CD4-positive, CD25-positive, alpha-beta regulatory T cell (primary cell): ENCODE results near the gene CTBS. TPM values are rescaled to one million over a fixed set of nuclear protein-coding genes. Genes with fewer than 3 reads are reported as not detected.
A peak's percentile ranks its signal among the peaks of the same experiment; 100 is the strongest.

Experiments used
- ATAC-seq, 2 donors: fragments of 150-1000 bp; cut with Tn5 transposase; one replicate each; pipeline ENCODE4 v1.10.0; 2021; ENCODE audit warnings: low read depth in 2 of 2, moderate number of reproducible peaks in 2 of 2, moderate library complexity in 1 of 2
- DNase-seq, 3 donors: peaks; one replicate each; pipeline versions ENCODE4 v3.0.0 to v3.0.0-alpha.2; 2012 to 2022; ENCODE audit warnings: mixed read lengths in 1 of 3
- H3K27ac ChIP-seq: one replicate; pipeline ENCODE4 v1.7.0; 2013; ENCODE audit warnings: mild to moderate bottlenecking, low read length; ENCODE audit not compliant: insufficient read depth, poor library complexity, severe bottlenecking
- H3K27me3 ChIP-seq: one replicate; pipeline ENCODE4 v1.7.0; 2013; ENCODE audit warnings: low read length; ENCODE audit not compliant: control insufficient read depth, insufficient read depth
- H3K36me3 ChIP-seq: one replicate; pipeline ENCODE4 v1.7.0; 2013; ENCODE audit warnings: mild to moderate bottlenecking, low read length, moderate library complexity; ENCODE audit not compliant: control insufficient read depth, insufficient read depth
- H3K4me1 ChIP-seq: 2 replicates; pipeline ENCODE4 v1.7.0; 2013; ENCODE audit warnings: mild to moderate bottlenecking, low read length; ENCODE audit not compliant: insufficient read depth, control insufficient read depth, poor library complexity, severe bottlenecking
- H3K4me3 ChIP-seq: one replicate; pipeline ENCODE4 v1.7.0; 2013; ENCODE audit warnings: low read depth, mild to moderate bottlenecking, low read length, moderate library complexity
- H3K9me3 ChIP-seq, 2 experiments: 1 replicate in 1 of 2; 2 replicates in 1 of 2; pipeline ENCODE4 v1.7.0; 2013; ENCODE audit warnings: low read length in 2 of 2, mild to moderate bottlenecking in 1 of 2, moderate library complexity in 1 of 2; ENCODE audit not compliant: control insufficient read depth in 2 of 2
- H3K27ac Mint-ChIP-seq, 3 donors: one replicate each; pipeline ENCODE4 v1.8.0; 2020 to 2022; ENCODE audit warnings: mild to moderate bottlenecking in 3 of 3, mixed read lengths in 3 of 3, moderate library complexity in 2 of 3
- H3K27me3 Mint-ChIP-seq: one replicate; pipeline ENCODE4 v1.8.0; 2022; ENCODE audit warnings: mild to moderate bottlenecking, mixed read lengths
- H3K36me3 Mint-ChIP-seq: one replicate; pipeline ENCODE4 v1.8.0; 2020; ENCODE audit warnings: mixed read lengths
- H3K4me1 Mint-ChIP-seq, 4 donors: one replicate each; pipeline ENCODE4 v1.8.0; 2020 to 2022; ENCODE audit warnings: mixed read lengths in 4 of 4, mild to moderate bottlenecking in 1 of 4
- H3K4me3 Mint-ChIP-seq, 4 donors: one replicate each; pipeline ENCODE4 v1.8.0; 2020 to 2022; ENCODE audit warnings: mild to moderate bottlenecking in 4 of 4, mixed read lengths in 4 of 4, moderate library complexity in 3 of 4
- H3K9me3 Mint-ChIP-seq, 7 donors: one replicate each; pipeline ENCODE4 v1.8.0; 2020 to 2022; ENCODE audit warnings: mixed read lengths in 7 of 7, mild to moderate bottlenecking in 3 of 7, moderate library complexity in 2 of 7
- polyA plus RNA-seq, 4 donors: library from polyadenylated mRNA; unstranded; fragments of 300-500 nt; fragmentation: Illumina TruSeq; gene quantifications; one replicate each; pipeline ENCODE4 v1.2.3, GENCODE V29; 2021
- total RNA-seq: library from RNA; stranded (reverse); gene quantifications from one replicate; pipeline ENCODE4 v1.2.3, GENCODE V29; 2022

Gene CTBS
- total and polyA plus RNA-seq, 5 donors from 2014 or later = 15.6 to 24.9 (median 22.1) TPM

- Histone ChIP-seq H3K9me3 (no peaks in the 10 kb centered on the region), H3K4me1 (no peaks in the 10 kb centered on the region), H3K27ac (no peak overlapping the region), H3K27me3 (peaks cover 6% of the 10 kb centered on the region), H3K36me3 (no peaks in the 10 kb centered on the region), H3K4me3 (no peak overlapping the region)
- peaks cover 0 to 1% (median 0%) of the 10 kb centered on the region in 7 donors for H3K9me3 Mint-ChIP-seq
- H3K4me1 Mint-ChIP-seq = peaks cover 0 to 2% (median under 1%) of the 10 kb centered on the region in 4 donors
- H3K27me3 Mint-ChIP-seq = peaks cover 16% of the 10 kb centered on the region
- DNase-seq (no peak), ATAC-seq (no peak)
- no peak overlapping the region for H3K27ac Mint-ChIP-seq
- H3K4me3 Mint-ChIP-seq = no peak overlapping the region
- H3K36me3 Mint-ChIP-seq = no peaks in the 10 kb centered on the region
Observed at GRCh38 chr1:84584126-84584525, 9.9 kb upstream of the CTBS start.

GRCh38 chr1:84583648-84584047, 9.4 kb upstream of the CTBS start:
- no peak overlapping the region for H3K4me3 ChIP-seq
- no peak overlapping the region for H3K27ac Mint-ChIP-seq
- DNase-seq = no peak
- H3K36me3 Mint-ChIP-seq = no peaks in the 10 kb centered on the region
- H3K4me1 ChIP-seq = no peaks in the 10 kb centered on the region
- H3K27me3 ChIP-seq = peaks cover 3% of the 10 kb centered on the region
- peaks cover 0 to 2% (median under 1%) of the 10 kb centered on the region in 4 donors for H3K4me1 Mint-ChIP-seq
- no peaks in the 10 kb centered on the region for H3K9me3 ChIP-seq
- peaks cover 0 to 2% (median 0%) of the 10 kb centered on the region in 7 donors for H3K9me3 Mint-ChIP-seq
- ATAC-seq = no peak
- H3K36me3 ChIP-seq = no peaks in the 10 kb centered on the region
- H3K4me3 Mint-ChIP-seq = no peak overlapping the region
- no peak overlapping the region for H3K27ac ChIP-seq
- H3K27me3 Mint-ChIP-seq = peaks cover 16% of the 10 kb centered on the region

GRCh38 chr1:84582802-84583587, 8.8 kb upstream of the CTBS start:
- peak in 1 of 3 donors; percentile 23 for DNase-seq
- Histone ChIP-seq H3K4me1 (no peaks in the 10 kb centered on the region), H3K36me3 (no peaks in the 10 kb centered on the region), H3K27ac (no peak overlapping the region), H3K27me3 (peaks cover 2% of the 10 kb centered on the region), H3K4me3 (no peak overlapping the region), H3K9me3 (no peaks in the 10 kb centered on the region)
- Mint-ChIP-seq H3K36me3 (no peaks in the 10 kb centered on the region), H3K27me3 (peaks cover 16% of the 10 kb centered on the region), H3K4me1 (peaks cover 0 to 2% (median under 1%) of the 10 kb centered on the region in 4 donors), H3K4me3 (no peak overlapping the region), H3K27ac (peak overlapping the region in 1 of 3 donors; percentile 6), H3K9me3 (peaks cover 0 to 2% (median 0%) of the 10 kb centered on the region in 7 donors)
- ATAC-seq = no peak

- Mint-ChIP-seq H3K27me3 (peaks cover 16% of the 10 kb centered on the region), H3K36me3 (no peaks in the 10 kb centered on the region), H3K27ac (no peak overlapping the region), H3K4me1 (peaks cover 0 to 2% (median under 1%) of the 10 kb centered on the region in 4 donors), H3K9me3 (peaks cover 0 to 2% (median 0%) of the 10 kb centered on the region in 7 donors), H3K4me3 (no peak overlapping the region)
- H3K27ac ChIP-seq = no peak overlapping the region
- ATAC-seq (no peak), DNase-seq (no peak)
- H3K4me3 ChIP-seq = no peak overlapping the region
- H3K27me3 ChIP-seq = no peaks in the 10 kb centered on the region
- no peaks in the 10 kb centered on the region for H3K36me3 ChIP-seq
- no peaks in the 10 kb centered on the region for H3K9me3 ChIP-seq
- no peaks in the 10 kb centered on the region for H3K4me1 ChIP-seq
Observed at GRCh38 chr1:84581648-84582047, 7.4 kb upstream of the CTBS start.

GRCh38 chr1:84574936-84575335, 696 bp upstream of the CTBS start:
- DNase-seq (no peak), ATAC-seq (no peak)
- Mint-ChIP-seq H3K36me3 (peaks cover 13% of the 10 kb centered on the region), H3K4me3 (peak overlapping the region; percentile 91 to 99 (median 95)), H3K27ac (peak overlapping the region; percentile 91 to 100 (median 98)), H3K4me1 (peaks cover 22 to 45% (median 34%) of the 10 kb centered on the region in 4 donors), H3K9me3 (peaks cover 0 to 2% (median 0%) of the 10 kb centered on the region in 7 donors), H3K27me3 (no peaks in the 10 kb centered on the region)
- Histone ChIP-seq H3K9me3 (no peaks in the 10 kb centered on the region), H3K36me3 (peaks cover 3% of the 10 kb centered on the region), H3K27me3 (no peaks in the 10 kb centered on the region), H3K4me3 (peak overlapping the region; percentile 84), H3K27ac (peak overlapping the region; percentile 93), H3K4me1 (peaks cover 29% of the 10 kb centered on the region)

- Histone ChIP-seq H3K27me3 (no peaks in the 10 kb centered on the region), H3K9me3 (no peaks in the 10 kb centered on the region), H3K4me3 (peak overlapping the region; percentile 97), H3K4me1 (peaks cover 29% of the 10 kb centered on the region), H3K27ac (peak overlapping the region; percentile 93), H3K36me3 (peaks cover 8% of the 10 kb centered on the region)
- Mint-ChIP-seq H3K27me3 (no peaks in the 10 kb centered on the region), H3K36me3 (peaks cover 23% of the 10 kb centered on the region), H3K4me1 (peaks cover 26 to 57% (median 39%) of the 10 kb centered on the region in 4 donors), H3K27ac (peak overlapping the region; percentile 99 to 100 (median 100)), H3K4me3 (peak overlapping the region; percentile 91 to 99 (median 97)), H3K9me3 (no peaks in the 10 kb centered on the region)
- no peak for ATAC-seq
- peak in 1 of 3 donors; percentile 1 for DNase-seq
Observed at GRCh38 chr1:84573481-84573966, 716 bp downstream of the CTBS start.

GRCh38 chr1:84571150-84571535, 3.1 kb downstream of the CTBS start:
- no peak for ATAC-seq
- H3K36me3 Mint-ChIP-seq = peaks cover 34% of the 10 kb centered on the region
- peak overlapping the region in 2 of 4 donors; percentile 91 for H3K4me3 Mint-ChIP-seq
- no peaks in the 10 kb centered on the region for H3K9me3 Mint-ChIP-seq
- H3K4me3 ChIP-seq = no peak overlapping the region
- DNase-seq = no peak
- peaks cover 29% of the 10 kb centered on the region for H3K4me1 ChIP-seq
- H3K4me1 Mint-ChIP-seq = peaks cover 37 to 71% (median 49%) of the 10 kb centered on the region in 4 donors
- no peaks in the 10 kb centered on the region for H3K27me3 ChIP-seq
- no peaks in the 10 kb centered on the region for H3K27me3 Mint-ChIP-seq
- peaks cover 12% of the 10 kb centered on the region for H3K36me3 ChIP-seq
- H3K27ac Mint-ChIP-seq = peak overlapping the region in 1 of 3 donors; percentile 33
- H3K27ac ChIP-seq = no peak overlapping the region
- H3K9me3 ChIP-seq = no peaks in the 10 kb centered on the region
